ENCODE measurements around the gene GLYR1. TPM values are rescaled to one million over a fixed set of nuclear protein-coding genes. Genes with fewer than 3 reads are reported as not detected.

Gene GLYR1
- total RNA-seq, 2 experiments from 2014 or later = 101 to 104 TPM

- POLR2A ChIA-PET = no interaction called here
- CTCF ChIA-PET = interaction anchor here (0.7 kb wide), 1 partner anchor 10 kb away, joined by 3 read pairs; no protein-coding TSS in a partner anchor
- DNase-seq = no peak
- peaks cover 46% of the 10 kb centered on the region for H3K36me3 Mint-ChIP-seq (ENCODE audit: low read depth)
- peaks cover 12% of the 10 kb centered on the region for H3K4me1 Mint-ChIP-seq
- H3K27me3 Mint-ChIP-seq = no peaks in the 10 kb centered on the region
- H3K27ac Mint-ChIP-seq = peak overlapping the region; percentile 63
- H3K4me3 Mint-ChIP-seq = no peak overlapping the region
- H3K9me3 Mint-ChIP-seq = no peaks in the 10 kb centered on the region
These were observed 24.0 kb upstream of the GLYR1 start for GRCh38 chr16:4871071-4871470.

- CTCF ChIA-PET = interaction anchor here (0.5 to 0.6 kb wide), 2 partner anchors 21 to 132 kb away, joined by 3 read pairs; no protein-coding TSS in a partner anchor
- Mint-ChIP-seq H3K27ac (no peak overlapping the region), H3K4me1 (peaks cover 12% of the 10 kb centered on the region), H3K36me3 (ENCODE audit: low read depth) (peaks cover 41% of the 10 kb centered on the region), H3K4me3 (no peak overlapping the region), H3K27me3 (no peaks in the 10 kb centered on the region), H3K9me3 (no peaks in the 10 kb centered on the region)
- DNase-seq = no peak
- POLR2A ChIA-PET = no interaction called here
These were observed 23.1 kb upstream of the GLYR1 start for GRCh38 chr16:4870138-4870671.

- Mint-ChIP-seq H3K4me1 (peaks cover 12% of the 10 kb centered on the region), H3K36me3 (ENCODE audit: low read depth) (peaks cover 34% of the 10 kb centered on the region), H3K9me3 (no peaks in the 10 kb centered on the region), H3K27ac (no peak overlapping the region), H3K27me3 (no peaks in the 10 kb centered on the region), H3K4me3 (no peak overlapping the region)
- CTCF ChIA-PET = no interaction called here
- POLR2A ChIA-PET = no interaction called here
- DNase-seq = no peak
These were observed 22.2 kb upstream of the GLYR1 start for GRCh38 chr16:4869147-4869805.

DNA sequence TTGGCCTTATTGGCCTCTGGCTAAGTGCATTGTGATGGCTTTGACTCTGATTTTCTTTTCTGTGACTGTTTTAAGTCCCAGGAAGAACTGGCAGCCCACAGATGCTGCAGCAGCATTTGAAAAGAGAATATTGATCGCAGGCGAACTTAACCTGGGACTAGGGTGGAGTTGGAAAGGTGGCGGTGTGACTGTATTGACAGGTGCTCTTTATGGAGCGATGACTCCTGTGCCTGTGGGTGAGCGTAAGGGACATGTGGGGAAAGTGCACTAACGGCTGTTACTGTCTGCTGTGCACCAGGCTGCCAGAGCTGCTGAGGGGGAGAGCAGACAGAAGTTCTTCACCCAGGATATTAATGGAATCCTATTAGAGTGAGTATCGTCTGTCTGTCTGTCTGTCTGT is 21.4 kb upstream of the GLYR1 start:
- ChIA-PET POLR2A (no interaction called here), CTCF (interaction anchor here (1.2 kb wide), 1 partner anchor 21 kb away, joined by 4 read pairs; no protein-coding TSS in a partner anchor)
- H3K9me3 Mint-ChIP-seq = no peaks in the 10 kb centered on the region
- H3K4me1 Mint-ChIP-seq = peaks cover 12% of the 10 kb centered on the region
- H3K27ac Mint-ChIP-seq = no peak overlapping the region
- H3K36me3 Mint-ChIP-seq (ENCODE audit: low read depth) = peaks cover 35% of the 10 kb centered on the region
- DNase-seq = no peak
- H3K27me3 Mint-ChIP-seq = no peaks in the 10 kb centered on the region
- no peak overlapping the region for H3K4me3 Mint-ChIP-seq

- H3K36me3 Mint-ChIP-seq (ENCODE audit: low read depth) = peaks cover 32% of the 10 kb centered on the region
These were observed 20.9 kb upstream of the GLYR1 start for GRCh38 chr16:4868026-4868425.

GRCh38 chr16:4866586-4866985 is 19.5 kb upstream of the GLYR1 start:
- H3K4me3 Mint-ChIP-seq = no peak overlapping the region
- H3K4me1 Mint-ChIP-seq = peaks cover 10% of the 10 kb centered on the region
- peaks cover 29% of the 10 kb centered on the region for H3K36me3 Mint-ChIP-seq (ENCODE audit: low read depth)
- DNase-seq = no peak
- no peaks in the 10 kb centered on the region for H3K9me3 Mint-ChIP-seq
- ChIA-PET POLR2A (no interaction called here), CTCF (no interaction called here)
- H3K27me3 Mint-ChIP-seq = no peaks in the 10 kb centered on the region
- no peak overlapping the region for H3K27ac Mint-ChIP-seq

More at GRCh38 chr16:4868026-4868425, 20.9 kb upstream of the GLYR1 start:
- Mint-ChIP-seq H3K27ac (no peak overlapping the region), H3K4me1 (peaks cover 12% of the 10 kb centered on the region), H3K4me3 (no peak overlapping the region), H3K27me3 (no peaks in the 10 kb centered on the region), H3K9me3 (no peaks in the 10 kb centered on the region)
- ChIA-PET CTCF (interaction anchor here (1.2 kb wide), 1 partner anchor 20 kb away, joined by 4 read pairs; no protein-coding TSS in a partner anchor), POLR2A (no interaction called here)
- DNase-seq = no peak

DNA sequence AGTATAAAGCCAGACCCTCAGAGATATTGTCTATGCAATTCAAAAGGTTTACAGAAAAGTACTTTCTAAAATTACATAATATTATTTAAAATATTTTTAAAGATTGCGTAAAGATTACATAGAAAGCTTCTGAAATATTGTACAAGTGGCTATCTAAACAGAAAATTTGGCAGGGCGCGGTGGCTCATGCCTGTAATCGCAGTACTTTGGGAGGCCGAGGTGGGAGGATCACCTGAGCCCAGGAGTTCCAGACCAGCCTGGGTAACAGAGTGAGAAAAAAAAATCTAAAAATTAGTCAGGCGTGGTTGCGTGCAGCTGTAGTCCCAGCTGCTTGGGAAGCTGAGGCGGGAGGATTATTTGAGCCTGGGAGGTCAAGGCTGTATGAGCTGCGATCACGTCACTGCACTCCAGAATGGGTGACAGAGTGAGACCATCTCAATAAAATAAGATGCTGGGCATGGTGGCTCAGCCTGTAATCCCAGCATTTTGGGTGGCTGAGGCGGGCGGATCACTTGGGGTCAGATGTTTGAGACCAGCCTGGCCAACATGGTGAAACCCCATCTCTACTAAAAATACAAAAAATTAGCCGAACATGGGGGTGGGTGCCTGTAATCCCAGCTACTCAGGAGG is 18.3 kb upstream of the GLYR1 start:
- Mint-ChIP-seq H3K27ac (no peak overlapping the region), H3K9me3 (no peaks in the 10 kb centered on the region), H3K4me3 (no peak overlapping the region), H3K4me1 (peaks cover 4% of the 10 kb centered on the region), H3K27me3 (no peaks in the 10 kb centered on the region), H3K36me3 (ENCODE audit: low read depth) (peaks cover 26% of the 10 kb centered on the region)
- ChIA-PET CTCF (interaction anchor here (1.3 kb wide), 1 partner anchor 19 kb away, joined by 3 read pairs; no protein-coding TSS in a partner anchor), POLR2A (no interaction called here)
- DNase-seq = no peak

DNA sequence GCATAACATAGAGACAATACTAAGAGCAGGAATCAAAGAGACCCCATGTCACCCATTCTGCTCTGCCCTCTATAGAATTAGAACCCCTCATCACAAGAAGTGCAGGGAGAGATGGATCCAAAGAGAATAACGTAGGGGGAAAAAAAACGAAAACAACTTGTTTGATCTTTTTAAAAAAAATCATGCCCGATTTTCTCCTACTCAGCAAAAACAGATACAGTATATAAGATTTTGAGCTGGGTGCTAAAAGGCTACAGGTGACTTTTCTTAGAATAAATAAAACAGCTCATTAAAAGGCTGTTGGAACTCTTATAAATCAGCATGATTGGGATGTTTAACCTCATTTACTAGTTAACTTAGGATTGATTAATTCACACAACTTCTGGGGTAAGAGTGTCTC is 17.6 kb upstream of the GLYR1 start:
- Mint-ChIP-seq H3K27ac (no peak overlapping the region), H3K4me1 (peaks cover 4% of the 10 kb centered on the region), H3K36me3 (ENCODE audit: low read depth) (peaks cover 26% of the 10 kb centered on the region), H3K9me3 (no peaks in the 10 kb centered on the region), H3K27me3 (no peaks in the 10 kb centered on the region), H3K4me3 (no peak overlapping the region)
- DNase-seq = no peak
- POLR2A ChIA-PET = no interaction called here
- CTCF ChIA-PET = no interaction called here

- CTCF ChIA-PET = interaction anchor here (1.3 to 1.6 kb wide), 2 partner anchors 44 to 212 kb away, joined by 3 to 4 read pairs; no protein-coding TSS in a partner anchor
These were observed 15.6 kb upstream of the GLYR1 start for GRCh38 chr16:4862639-4863038.

GRCh38 chr16:4860727-4861342 is 13.7 kb upstream of the GLYR1 start:
- peaks cover 34% of the 10 kb centered on the region for H3K36me3 Mint-ChIP-seq (ENCODE audit: low read depth)
- H3K4me1 Mint-ChIP-seq = peaks cover 7% of the 10 kb centered on the region
- no peaks in the 10 kb centered on the region for H3K9me3 Mint-ChIP-seq
- no peak overlapping the region for H3K4me3 Mint-ChIP-seq
- ChIA-PET CTCF (interaction anchor here (0.8 to 1.3 kb wide), 2 partner anchors 11 to 211 kb away, joined by 3 to 4 read pairs; no protein-coding TSS in a partner anchor), POLR2A (no interaction called here)
- H3K27me3 Mint-ChIP-seq = no peaks in the 10 kb centered on the region
- no peak for DNase-seq
- H3K27ac Mint-ChIP-seq = no peak overlapping the region

More at GRCh38 chr16:4862639-4863038, 15.6 kb upstream of the GLYR1 start:
- Mint-ChIP-seq H3K9me3 (no peaks in the 10 kb centered on the region), H3K36me3 (ENCODE audit: low read depth) (peaks cover 36% of the 10 kb centered on the region), H3K4me1 (peaks cover 4% of the 10 kb centered on the region), H3K4me3 (no peak overlapping the region), H3K27ac (peak overlapping the region; percentile 14), H3K27me3 (no peaks in the 10 kb centered on the region)
- DNase-seq = no peak
- POLR2A ChIA-PET = no interaction called here

DNA sequence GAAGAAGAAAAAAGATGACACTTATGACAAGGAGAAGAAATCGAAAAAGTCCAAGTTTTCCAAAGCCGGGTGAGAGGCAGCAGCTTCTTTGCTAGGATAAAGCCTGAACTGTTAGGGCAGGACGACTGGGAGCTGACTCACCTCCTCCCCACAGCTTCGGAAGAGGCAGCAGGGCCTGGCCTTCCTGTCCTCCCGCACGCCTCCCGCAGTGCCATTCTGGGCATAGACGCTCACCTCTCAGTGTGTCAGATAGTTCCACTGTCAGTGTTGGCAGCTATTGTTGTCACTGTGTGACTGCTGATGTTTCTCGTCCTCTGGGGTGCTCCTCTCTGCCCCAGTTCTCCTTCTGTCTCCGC is 12.8 kb upstream of the GLYR1 start:
- no peak for DNase-seq
- CTCF ChIA-PET = no interaction called here
- Mint-ChIP-seq H3K27ac (no peak overlapping the region), H3K36me3 (ENCODE audit: low read depth) (peaks cover 34% of the 10 kb centered on the region), H3K4me3 (no peak overlapping the region), H3K4me1 (peaks cover 7% of the 10 kb centered on the region), H3K27me3 (no peaks in the 10 kb centered on the region), H3K9me3 (no peaks in the 10 kb centered on the region)
- POLR2A ChIA-PET = no interaction called here

DNA sequence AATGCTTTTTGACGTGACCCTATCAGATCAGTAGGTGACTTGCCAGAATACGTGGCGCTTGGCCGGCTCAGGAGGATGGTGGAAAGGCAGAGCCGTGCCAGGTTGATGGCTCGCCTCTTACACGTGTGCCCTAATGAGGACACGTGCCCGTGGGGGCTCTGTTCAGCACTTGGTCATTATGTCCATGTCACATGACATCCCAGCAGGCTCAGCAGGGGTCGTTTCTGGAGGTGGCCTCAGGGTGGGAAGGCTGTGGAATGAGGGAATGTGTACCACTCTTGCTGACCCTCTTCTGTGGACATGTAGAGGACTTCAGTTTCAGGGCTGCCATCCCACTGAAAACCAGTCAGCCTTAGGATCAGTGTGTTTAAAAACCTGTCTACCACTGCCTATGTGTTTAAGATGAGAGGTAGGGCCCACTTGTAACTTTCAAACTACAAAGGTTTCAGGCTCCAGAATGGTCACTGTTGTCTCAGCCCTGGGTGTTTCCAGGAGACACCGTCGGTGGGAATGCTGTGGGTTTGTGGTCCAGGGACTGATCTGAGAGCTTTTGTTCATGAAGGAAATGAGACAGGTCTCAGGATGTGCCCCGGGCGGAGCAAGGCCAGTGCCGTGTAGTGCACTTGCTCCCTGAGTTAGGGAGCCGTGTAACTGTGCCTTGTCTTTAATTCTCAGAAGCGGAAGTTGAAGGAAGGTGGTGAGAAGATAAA is 12.3 kb upstream of the GLYR1 start:
- H3K4me1 Mint-ChIP-seq = peaks cover 7% of the 10 kb centered on the region
- peaks cover 36% of the 10 kb centered on the region for H3K36me3 Mint-ChIP-seq (ENCODE audit: low read depth)
- H3K27ac Mint-ChIP-seq = no peak overlapping the region
- no peaks in the 10 kb centered on the region for H3K9me3 Mint-ChIP-seq
- H3K27me3 Mint-ChIP-seq = no peaks in the 10 kb centered on the region
- no peak for DNase-seq
- CTCF ChIA-PET = no interaction called here
- no peak overlapping the region for H3K4me3 Mint-ChIP-seq
- POLR2A ChIA-PET = no interaction called here
